LNCaP clone FGC (cell line): ENCODE results near the gene SP7.

Source experiments
- DNase-seq: peaks from one replicate; pipeline ENCODE4 v3.0.0-alpha.2; 2011; ENCODE audit warnings: low read depth
- H3K4me3 ChIP-seq: 2 replicates; pipeline ENCODE4 v1.5.1; 2011; ENCODE audit warnings: mild to moderate bottlenecking, low read depth, low read length, control low read depth
- CTCF ChIP-seq: IDR thresholded peaks from 2 replicates; pipeline ENCODE4 v1.5.1; 2012; ENCODE audit warnings: mild to moderate bottlenecking; ENCODE audit not compliant: control insufficient read depth, insufficient read depth; ENCODE audit errors: extremely low read depth

Gene SP7

GRCh38 chr12:53290661-53291060, 45.5 kb downstream of the SP7 start:
- no peak for TF ChIP-seq CTCF
- DNase-seq = no peak

GRCh38 chr12:53289891-53290290, 46.3 kb downstream of the SP7 start:
- no peak for TF ChIP-seq CTCF
- no peak overlapping the region for H3K4me3 ChIP-seq
- no peak for DNase-seq

More at GRCh38 chr12:53290661-53291060, 45.5 kb downstream of the SP7 start:
- H3K4me3 ChIP-seq = no peak overlapping the region

GRCh38 chr12:53288322-53288721, 47.8 kb downstream of the SP7 start:
- no peak overlapping the region for H3K4me3 ChIP-seq
- no peak for TF ChIP-seq CTCF
- no peak for DNase-seq

GRCh38 chr12:53287741-53288216, 48.4 kb downstream of the SP7 start:
- TF ChIP-seq CTCF = peak; percentile 90
- H3K4me3 ChIP-seq = no peak overlapping the region
- DNase-seq = no peak

DNA sequence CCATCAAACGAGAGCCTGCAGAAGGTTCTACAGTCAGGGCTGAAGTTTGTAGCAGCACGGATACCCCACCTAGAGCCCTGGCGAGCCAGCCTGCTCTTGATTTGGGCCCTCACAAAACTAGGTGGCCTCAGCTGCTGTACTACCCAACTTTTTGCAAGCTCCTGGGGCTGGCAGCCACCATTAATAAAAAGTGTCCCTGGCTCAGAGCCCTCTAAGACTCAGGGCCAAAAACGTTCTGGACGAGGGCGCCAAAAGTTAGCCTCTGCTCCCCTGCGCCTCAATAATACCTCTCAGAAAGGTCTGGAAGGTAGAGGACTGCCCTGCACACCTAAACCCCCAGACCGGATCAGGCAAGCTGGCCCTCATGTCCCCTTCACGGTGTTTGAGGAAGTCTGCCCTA, 49.7 kb downstream of the SP7 start:
- H3K4me3 ChIP-seq = no peak overlapping the region
- TF ChIP-seq CTCF = no peak
- no peak for DNase-seq

DNA sequence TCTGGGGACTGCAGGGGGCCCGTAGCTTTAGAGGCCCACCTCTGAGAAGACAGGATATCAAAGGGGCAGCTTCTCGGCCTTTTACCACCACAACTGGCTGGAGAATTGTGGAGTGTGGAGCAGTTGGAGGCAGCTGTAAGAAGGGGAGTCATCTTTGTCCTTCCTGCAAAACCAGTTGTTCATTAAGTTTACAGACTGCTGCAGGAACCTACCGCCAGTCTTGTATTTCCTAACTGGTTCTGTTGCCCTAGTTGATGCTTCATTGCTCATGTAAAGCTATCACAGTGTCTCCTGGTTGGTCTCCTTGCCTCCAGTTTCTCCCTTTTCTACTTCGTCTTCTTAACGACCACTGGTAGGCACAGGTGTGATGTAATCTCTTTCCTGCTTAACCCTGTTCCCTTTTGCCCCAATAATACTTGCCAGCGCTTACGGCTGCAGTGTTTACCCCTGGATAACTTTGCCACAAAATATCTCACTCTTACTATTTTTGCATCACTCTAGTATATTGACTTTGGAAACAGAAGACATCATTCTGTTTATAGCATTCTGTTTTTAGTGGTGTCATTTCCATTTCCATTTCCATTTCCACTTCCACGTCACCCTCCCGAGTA, 56.2 kb downstream of the SP7 start:
- TF ChIP-seq CTCF = no peak
- H3K4me3 ChIP-seq = no peak overlapping the region
- DNase-seq = no peak

- no peak for DNase-seq
- no peak for TF ChIP-seq CTCF
- H3K4me3 ChIP-seq = no peak overlapping the region
Observed at GRCh38 chr12:53279283-53279869, 56.8 kb downstream of the SP7 start.
